ENCODE data around the gene GSTM1. TPM values are rescaled to one million over a fixed set of nuclear protein-coding genes. Genes with fewer than 3 reads are reported as not detected.

The GSTM1 gene
- total and polyA plus RNA-seq, 2 of the 8 experiments (the other 6 are each of a cell fraction or from before 2014, with no cell fraction given), result 16.7 to 42.5 TPM

DNA sequence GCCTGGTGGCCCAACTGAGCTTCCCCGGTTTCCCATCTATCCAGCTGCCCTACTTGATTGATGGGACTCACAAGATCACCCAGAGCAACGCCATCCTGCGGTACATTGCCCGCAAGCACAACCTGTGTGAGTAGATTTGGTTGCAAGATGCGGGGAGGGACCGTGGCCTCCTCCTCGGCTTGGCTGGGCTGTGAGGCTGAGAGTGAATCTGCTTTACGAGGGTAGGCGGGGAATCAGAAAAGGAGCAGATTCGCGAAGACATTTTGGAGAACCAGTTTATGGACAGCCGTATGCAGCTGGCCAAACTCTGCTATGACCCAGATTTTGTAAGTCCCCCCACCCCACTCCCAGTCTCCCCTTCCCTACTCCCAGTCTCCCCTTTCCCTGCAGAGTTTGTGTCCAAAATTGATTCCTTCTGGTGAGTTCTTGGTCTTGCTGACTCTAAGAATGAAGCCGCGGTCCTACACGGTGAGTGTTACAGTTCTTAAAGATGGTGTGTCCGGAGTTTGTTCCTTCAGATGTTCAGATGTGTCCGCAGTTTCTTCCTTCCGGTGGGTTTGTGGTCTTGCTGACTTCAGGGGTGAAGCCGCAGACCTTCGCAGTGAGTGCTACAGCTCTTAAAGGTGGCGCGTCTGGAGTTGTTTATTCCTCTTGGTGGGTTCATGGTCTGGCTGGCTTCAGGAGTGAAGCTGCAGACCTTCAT, 18.2 kb upstream of the GSTM1 start:
- Histone ChIP-seq H3K56ac (replicated peaks; ENCODE audit: insufficient read length, low read depth, low read length) (no peak overlapping the region), H3K9ac (replicated peaks in 1 of 4; ENCODE audit: extremely low read depth in 1 of 4, low read depth in 3 of 4, low read length in 3 of 4) (no peak overlapping the region), H3K36me3 (ENCODE audit: control insufficient read depth in 2 of 4, insufficient read depth in 4 of 4, low read length in 3 of 4) (no peaks in the 10 kb centered on the region), H3K27me3 (replicated peaks in 1 of 4; ENCODE audit: control insufficient read depth in 3 of 4, extremely low read depth in 1 of 4, insufficient read depth in 3 of 4, low read length in 3 of 4) (no peaks in the 10 kb centered on the region), H3K4ac (replicated peaks; ENCODE audit: insufficient read length, low read depth, low read length) (no peak overlapping the region), H3K23ac (ENCODE audit: insufficient read length) (no peak overlapping the region), H3K4me3 (ENCODE audit: extremely low read depth in 1 of 4, insufficient read depth in 2 of 4, low read depth in 3 of 4, low read length in 4 of 4) (no peak overlapping the region), H3K4me2 (ENCODE audit: insufficient read depth in 1 of 2, low read depth in 2 of 2, low read length in 2 of 2) (no peak overlapping the region; a peak in 1 of 4 replicates), H4K20me1 (replicated peaks in 1 of 2; ENCODE audit: control insufficient read depth in 1 of 2, insufficient read depth in 2 of 2, low read length in 2 of 2) (no peaks in the 10 kb centered on the region), H3K18ac (ENCODE audit: extremely low read depth, low read length) (no peak overlapping the region), H3K79me2 (ENCODE audit: control insufficient read depth in 1 of 2, insufficient read depth in 2 of 2, low read length in 2 of 2) (no peaks in the 10 kb centered on the region), H4K91ac (replicated peaks; ENCODE audit: insufficient read length, low read length) (no peak overlapping the region), H4K5ac (ENCODE audit: insufficient read length, low read depth, low read length) (no peak overlapping the region), H3K9me3 (ENCODE audit: insufficient read depth in 2 of 2, low read depth in 1 of 2, low read length in 1 of 2) (no peaks in the 10 kb centered on the region), H3K23me2 (ENCODE audit: low read depth, low read length) (peaks cover 4% of the 10 kb centered on the region; the same call in 1 of the 2 replicates), H2AFZ (ENCODE audit: low read length) (no peak overlapping the region), H3K4me1 (replicated peaks in 1 of 4; ENCODE audit: control insufficient read depth in 3 of 4, insufficient read depth in 4 of 4, low read length in 3 of 4) (peaks cover 0 to 6% (median 5%) of the 10 kb centered on the region in 4 experiments; a peak in 5 of 7 replicates), H3K27ac (ENCODE audit: low read depth, low read length) (no peak overlapping the region), H3K79me1 (ENCODE audit: low read depth, low read length) (no peaks in the 10 kb centered on the region), H3K14ac (ENCODE audit: insufficient read length) (no peak overlapping the region), H4K8ac (ENCODE audit: extremely low read depth, insufficient read depth, low read length) (no peak overlapping the region), H2BK12ac (ENCODE audit: low read depth, low read length) (no peak overlapping the region), H2BK20ac (ENCODE audit: low read length) (no peak overlapping the region), H2BK120ac (replicated peaks; ENCODE audit: low read depth, low read length) (no peak overlapping the region), H2BK5ac (ENCODE audit: low read depth, low read length) (no peak overlapping the region), H2AK5ac (ENCODE audit: low read depth, low read length) (no peak overlapping the region), H2BK15ac (ENCODE audit: low read length) (no peak overlapping the region)
- POLR2A ChIA-PET (ENCODE audit: partially characterized antibody), result interaction anchor here (0.7 kb wide), 1 partner anchor 10 kb away, joined by 3 read pairs; no protein-coding TSS in a partner anchor
- no peak for FAIRE-seq
- CTCF ChIA-PET (ENCODE audit: partially characterized antibody), result interaction anchor here (1.0 to 2.7 kb wide), 9 partner anchors 14 to 107 kb away, joined by 3 to 13 read pairs (median 3); partner anchors contain the start of gene GSTM4
- no peak for DNase-seq (ENCODE audit: low read depth in 1 of 2, low spot score in 2 of 2)
- TF ChIP-seq KDM1A (IDR thresholded peaks at IDR 0.05; ENCODE audit: borderline replicate concordance, low read length) (no peak), YY1 (IDR thresholded peaks at IDR 0.05; ENCODE audit: low read depth, low read length) (no peak), KDM5A (IDR thresholded peaks at IDR 0.05; ENCODE audit: low read length) (no peak)
- WGBS, 2 experiments (ENCODE audit: extremely low coverage in 1 of 2, insufficient coverage in 1 of 2, insufficient read length in 1 of 2, insufficient replicate concordance in 2 of 2, low coverage in 1 of 2, low lambda C conversion rate in 2 of 2, missing lambda C conversion rate in 1 of 2), result 92% methylated on average over 21 of the region's 22 CpGs; no CpG with 5 or more reads in 1 of the 2 experiments
